K562 (cell line): ENCODE measurements around the gene SLC22A4. TPM values are rescaled to one million over a fixed set of nuclear protein-coding genes. Genes with fewer than 3 reads are reported as not detected.

Experiments used
- ATAC-seq: fragments of 200-7000 bp; cut with Tn5 transposase; 3 replicates; pipeline ENCODE4 v1.9.1; 2020; ENCODE audit warnings: moderate library complexity
- BruUV-seq: library from RNA; stranded (reverse); fragments of 400-500 nt; replicated peaks from 2 replicates; lab custom pipeline; 2021; lab: Mats Ljungman, UMichigan
- CTCF ChIA-PET: fragments of 300-600 bp; formaldehyde crosslinking; extraction: SDS; loops from one replicate; lab custom pipeline; 2021; ENCODE audit warnings: low intra/inter-chr PET ratio; lab: Yijun Ruan, JAX
- POLR2A ChIA-PET: fragments of 300-600, 350-650 bp; sonication (Branson Sonifier 250); formaldehyde crosslinking; extraction: SDS; loops from one replicate; lab custom pipeline; 2021; ENCODE audit warnings: antibody characterized with exemption, inconsistent platforms; lab: Yijun Ruan, JAX
- DNase-seq, 4 experiments: peaks; one replicate each; pipeline versions ENCODE4 v3.0.0 to v3.0.0-alpha.2; 2011 to 2018; ENCODE audit warnings: low spot score in 3 of 4, mixed read lengths in 3 of 4; ENCODE audit errors: extremely low read depth in 1 of 4
- FAIRE-seq: peaks from 2 replicates; lab custom pipeline; 2011; peaks lifted over from hg19 to GRCh38; lab: Jason Lieb, UNC
- H2AFZ ChIP-seq: 2 replicates; pipeline ENCODE4 v1.6.0; 2011; ENCODE audit warnings: low read depth, low read length, control low read depth, inconsistent platforms
- H3K27ac ChIP-seq: fragments of 200-600 bp; 3 replicates; pipeline ENCODE4 v1.8.0; 2011; ENCODE audit warnings: low read depth, mild to moderate bottlenecking, control low read depth, inconsistent platforms, low read length, moderate library complexity, mixed read lengths; ENCODE audit errors: extremely low read depth
- H3K27me3 ChIP-seq, 2 experiments: fragments of 300-600 bp in 1 of 2; 2 replicates in 1 of 2; 3 replicates in 1 of 2; pipeline versions ENCODE4 v1.6.0 to v1.8.0; 2011; ENCODE audit warnings: inconsistent platforms in 2 of 2, low read length in 2 of 2, mild to moderate bottlenecking in 1 of 2, mixed read lengths in 1 of 2, moderate library complexity in 1 of 2; ENCODE audit not compliant: control insufficient read depth in 2 of 2, insufficient read depth in 2 of 2
- H3K36me3 ChIP-seq: fragments of 300-600 bp; 3 replicates; pipeline ENCODE4 v1.8.0; 2011; ENCODE audit warnings: mild to moderate bottlenecking, low read length, inconsistent platforms; ENCODE audit not compliant: control insufficient read depth, insufficient read depth
- H3K4me1 ChIP-seq, 2 experiments: fragments of 200-600 bp in 1 of 2; replicated peaks in 1 of 2; 2 replicates in 1 of 2; 3 replicates in 1 of 2; pipeline versions ENCODE4 v1.5.1 to v1.8.0; 2011; ENCODE audit warnings: inconsistent platforms in 2 of 2, low read length in 2 of 2, mild to moderate bottlenecking in 1 of 2, mixed read lengths in 1 of 2, moderate library complexity in 1 of 2; ENCODE audit not compliant: control insufficient read depth in 2 of 2, insufficient read depth in 2 of 2
- H3K4me2 ChIP-seq: 2 replicates; pipeline ENCODE4 v1.6.1; 2011; ENCODE audit warnings: low read length, control low read depth, inconsistent platforms, mixed read lengths; ENCODE audit not compliant: insufficient read depth
- H3K4me3 ChIP-seq: fragments of 200-600 bp; sonication (generic), shearing (Covaris generic); 2 replicates; pipeline ENCODE4 v1.5.1; 2016; ENCODE audit warnings: control low read depth, inconsistent platforms
- H3K79me2 ChIP-seq: fragments of 200-600 bp; 3 replicates; pipeline ENCODE4 v1.8.0; 2011; ENCODE audit warnings: low read length, inconsistent platforms; ENCODE audit not compliant: control insufficient read depth, insufficient read depth
- H3K9ac ChIP-seq, 2 experiments: 2 replicates each; pipeline versions ENCODE4 v1.6.0 to v1.6.1; 2011; ENCODE audit warnings: low read depth in 2 of 2, low read length in 2 of 2, control low read depth in 1 of 2, inconsistent platforms in 1 of 2, mild to moderate bottlenecking in 1 of 2, mixed read lengths in 1 of 2; ENCODE audit not compliant: insufficient read depth in 1 of 2
- H3K9me1 ChIP-seq: one replicate; pipeline ENCODE4 v1.6.0; 2011; ENCODE audit warnings: inconsistent platforms, mild to moderate bottlenecking, low read length, moderate library complexity; ENCODE audit not compliant: control insufficient read depth, insufficient read depth
- H3K9me3 ChIP-seq: replicated peaks from 2 replicates; pipeline ENCODE4 v1.5.1; 2011; ENCODE audit warnings: low read depth, low read length, inconsistent platforms; ENCODE audit not compliant: control insufficient read depth, insufficient read depth
- H4K20me1 ChIP-seq: replicated peaks from 2 replicates; pipeline ENCODE4 v1.6.1; 2011; ENCODE audit warnings: low read length, inconsistent platforms, mixed read lengths; ENCODE audit not compliant: control insufficient read depth, insufficient read depth
- GATAD2B ChIP-seq: fragments of 450-650 bp; IDR thresholded peaks from 2 replicates; pipeline ENCODE4 v1.6.1; 2017; ENCODE audit warnings: mild to moderate bottlenecking, borderline replicate concordance
- HOXB6 ChIP-seq: fragments of 250-450 bp; sonication (Bioruptor Pico); IDR thresholded peaks from 2 replicates; pipeline ENCODE4 v1.5.1; 2022; ENCODE audit warnings: mild to moderate bottlenecking, borderline replicate concordance
- IRF2 ChIP-seq: sonication (generic); formaldehyde crosslinking; IDR thresholded peaks from 2 replicates; pipeline ENCODE4 v1.8.1; 2022; ENCODE audit warnings: mild to moderate bottlenecking, missing genetic modification reagents
- RFX1 ChIP-seq: fragments of 450-650 bp; IDR thresholded peaks from 2 replicates; pipeline ENCODE4 v1.6.1; 2016; ENCODE audit warnings: mild to moderate bottlenecking, moderate library complexity
- SRSF7 ChIP-seq: fragments of 200-400 bp; formaldehyde crosslinking; optimal IDR thresholded peaks from 2 replicates; pipeline ENCODE3; 2017; ENCODE audit warnings: mild to moderate bottlenecking, low read depth, low read length
- TFE3 ChIP-seq: fragments of 450-650 bp; formaldehyde crosslinking; IDR thresholded peaks from 2 replicates; pipeline ENCODE4 v1.4.0; 2020; ENCODE audit warnings: mild to moderate bottlenecking, mixed read lengths
- WGBS: fragments of 100-300 bp; shearing (Covaris generic); methylation state at CpG from one replicate; pipeline ENCODE4 v1.1.6; 2016; ENCODE audit warnings: low coverage, mixed read lengths; ENCODE audit not compliant: insufficient coverage; ENCODE audit errors: missing lambda C conversion rate; 5-methylcytosine and 5-hydroxymethylcytosine counted together
- in situ Hi-C: fragments of 300-500 bp; cut with MboI; formaldehyde crosslinking; loops from 4 replicates; pipeline ENCODE4 v1.15.0; 2018; ENCODE audit warnings: inconsistent platforms, mixed read lengths
- intact Hi-C: fragments of 100-400 bp; cut with micrococcal nuclease; formaldehyde crosslinking; loops from 2 replicates; pipeline ENCODE4 v1.14.2; 2022
- polyA plus RNA-seq, 8 experiments: library from polyadenylated mRNA; depleted of rRNA in 4 of 8; stranded (reverse) in 5 of 8; unstranded in 3 of 8; fragments of >200 nt; fragmentation: Nextera tagmentation in 2 of 8; fragmentation: Illumina TruSeq in 1 of 8; extraction: Ambion mirVana in 2 of 8; extraction: Trizol in 1 of 8; gene quantifications; 2 replicates each; pipeline versions ENCODE4 v1.2.1 to v1.2.3, GENCODE V29; 2011 to 2014; ENCODE audit warnings: inconsistent platforms in 1 of 8, missing spikeins in 1 of 8
- total RNA-seq, 7 experiments: library from RNA; depleted of rRNA in 6 of 7; stranded (reverse); fragments of >200 nt in 6 of 7; fragmentation: Illumina TruSeq in 2 of 7; extraction: Trizol in 2 of 7; gene quantifications; 2 replicates each; pipeline versions ENCODE4 v1.2.1 to v1.2.3, GENCODE V29; 2011 to 2021; ENCODE audit warnings: low replicate concordance in 1 of 7

Gene SLC22A4
- total and polyA plus RNA-seq, 9 of the 15 experiments (the other 6 are each of a cell fraction or from before 2014, with no cell fraction given): 2.7 to 9.5 (median 6.2) TPM

GRCh38 chr5:132380047-132380446, 85.9 kb downstream of the SLC22A4 start:
- Histone ChIP-seq H4K20me1 (0 out of 2 replicates have a peak, but pooled peaks cover 3% of the 10 kb centered on the region), H3K4me1 (0 out of 5 replicates have a peak, but pooled peaks cover 0 to 5% of the 10 kb centered on the region in 2 experiments), H3K36me3 (peaks cover 48% of the 10 kb centered on the region), H3K27ac (no peak overlapping the region), H2AFZ (no peak overlapping the region), H3K9me1 (no peaks in the 10 kb centered on the region), H3K4me3 (no peak overlapping the region), H3K27me3 (no peaks in the 10 kb centered on the region), H3K9me3 (no peaks in the 10 kb centered on the region), H3K4me2 (no peak overlapping the region), H3K9ac (no peak overlapping the region), H3K79me2 (no peaks in the 10 kb centered on the region)
- ATAC-seq: no peak
- no peak for FAIRE-seq
- POLR2A ChIA-PET: no interaction called here
- WGBS: 80% methylated on average over 6 of the region's 6 CpGs
- no peak for DNase-seq
- intact Hi-C loops: loop anchor here (10.0 kb wide), 2 partner anchors 195 to 315 kb away; partner anchors contain the start of gene IL3
- in situ Hi-C loops: loop anchor here (10.0 to 25.0 kb wide), 2 partner anchors 115 to 318 kb away; partner anchors contain the start of genes CSF2, IL3 and IRF1
- TF ChIP-seq HOXB6 (CRISPR knock-in tag): no peak
- TF ChIP-seq RFX1: no peak
- no peak for TF ChIP-seq SRSF7
- no peak for TF ChIP-seq GATAD2B
- no peak for TF ChIP-seq IRF2
- TF ChIP-seq TFE3 (CRISPR knock-in tag): no peak
- CTCF ChIA-PET: no interaction called here
- no TSS peak for BruUV-seq
